Neuronal stem cell (in vitro differentiated cells): ENCODE data around the gene ARID4B.

Source experiments
- DNase-seq: peaks from one replicate; pipeline ENCODE4 v3.0.0-alpha.2; 2013; ENCODE audit warnings: low spot score
- H2AFZ ChIP-seq: one replicate; pipeline ENCODE4 v1.6.1; 2013; ENCODE audit warnings: mild to moderate bottlenecking, low read length, inconsistent platforms
- H2AK5ac ChIP-seq: 2 replicates; pipeline ENCODE4 v1.6.1; 2013; ENCODE audit warnings: low read depth, mild to moderate bottlenecking, inconsistent platforms, low read length, moderate library complexity, mixed read lengths
- H2BK120ac ChIP-seq: 2 replicates; pipeline ENCODE4 v1.6.1; 2013; ENCODE audit warnings: low read depth, mild to moderate bottlenecking, inconsistent platforms, low read length, moderate library complexity, mixed read lengths
- H2BK12ac ChIP-seq: one replicate; pipeline ENCODE4 v1.6.1; 2013; ENCODE audit warnings: low read length, inconsistent platforms
- H2BK15ac ChIP-seq: 2 replicates; pipeline ENCODE4 v1.6.1; 2013; ENCODE audit warnings: mild to moderate bottlenecking, low read length, inconsistent platforms, mixed read lengths
- H2BK5ac ChIP-seq: one replicate; pipeline ENCODE4 v1.6.1; 2013; ENCODE audit warnings: inconsistent platforms, mild to moderate bottlenecking, low read length, moderate library complexity
- H3K14ac ChIP-seq: one replicate; pipeline ENCODE4 v1.6.1; 2013; ENCODE audit warnings: low read length, inconsistent platforms
- H3K18ac ChIP-seq: 2 replicates; pipeline ENCODE4 v1.6.1; 2013; ENCODE audit warnings: low read length, inconsistent platforms
- H3K23ac ChIP-seq: 2 replicates; pipeline ENCODE4 v1.6.1; 2013; ENCODE audit warnings: low read depth, mild to moderate bottlenecking, mixed read lengths, low read length, inconsistent platforms; ENCODE audit not compliant: poor library complexity
- H3K27ac ChIP-seq: replicated peaks from 3 replicates; pipeline ENCODE4 v1.5.1; 2013; ENCODE audit warnings: low read length, inconsistent platforms
- H3K27me3 ChIP-seq, 3 experiments: 2 replicates each; pipeline ENCODE4 v1.6.1; 2013; ENCODE audit warnings: low read length in 3 of 3, mild to moderate bottlenecking in 2 of 3, inconsistent platforms in 1 of 3, low read depth in 1 of 3, mixed read lengths in 1 of 3, moderate library complexity in 1 of 3; ENCODE audit not compliant: control insufficient read depth in 3 of 3, insufficient read depth in 3 of 3
- H3K36me3 ChIP-seq, 2 donors: replicated peaks in 1 of 2; 2 replicates each; pipeline ENCODE4 v1.6.1; 2013; ENCODE audit warnings: low read length in 2 of 2; ENCODE audit not compliant: control insufficient read depth in 2 of 2, insufficient read depth in 2 of 2
- H3K4ac ChIP-seq: 2 replicates; pipeline ENCODE4 v1.6.1; 2013; ENCODE audit warnings: inconsistent platforms, mild to moderate bottlenecking, low read length, moderate library complexity
- H3K4me1 ChIP-seq, 2 donors: 1 replicate in 1 of 2; 2 replicates in 1 of 2; pipeline ENCODE4 v1.6.1; 2013; ENCODE audit warnings: low read length in 2 of 2, low read depth in 1 of 2; ENCODE audit not compliant: control insufficient read depth in 2 of 2, insufficient read depth in 1 of 2
- H3K4me2 ChIP-seq: one replicate; pipeline ENCODE4 v1.6.1; 2013; ENCODE audit warnings: mild to moderate bottlenecking, low read length, inconsistent platforms; ENCODE audit not compliant: insufficient read depth, poor library complexity, severe bottlenecking
- H3K4me3 ChIP-seq, 2 donors: 2 replicates each; pipeline ENCODE4 v1.5.1; 2013; ENCODE audit warnings: low read length in 2 of 2, mild to moderate bottlenecking in 2 of 2, inconsistent platforms in 1 of 2, moderate library complexity in 1 of 2
- H3K79me1 ChIP-seq: one replicate; pipeline ENCODE4 v1.6.1; 2013; ENCODE audit warnings: low read depth, mild to moderate bottlenecking, inconsistent platforms, low read length, moderate library complexity
- H3K9ac ChIP-seq: one replicate; pipeline ENCODE4 v1.6.1; 2013; ENCODE audit warnings: mild to moderate bottlenecking, low read depth, low read length, inconsistent platforms; ENCODE audit not compliant: poor library complexity
- H3K9me3 ChIP-seq, 2 donors: replicated peaks in 1 of 2; 2 replicates each; pipeline versions ENCODE3 to v1.6.1; 2013; ENCODE audit warnings: low read length in 2 of 2, mild to moderate bottlenecking in 2 of 2, inconsistent platforms in 1 of 2, low read depth in 1 of 2, mixed read lengths in 1 of 2, moderate library complexity in 1 of 2; ENCODE audit not compliant: control insufficient read depth in 2 of 2, insufficient read depth in 1 of 2
- H4K8ac ChIP-seq: one replicate; pipeline ENCODE4 v1.6.1; 2013; ENCODE audit warnings: low read depth, mild to moderate bottlenecking, inconsistent platforms, low read length, moderate library complexity
- H4K91ac ChIP-seq: one replicate; pipeline ENCODE4 v1.6.1; 2013; ENCODE audit warnings: low read length, low read depth, mild to moderate bottlenecking, inconsistent platforms; ENCODE audit not compliant: poor library complexity
- WGBS, 2 donors: extraction: QIAGEN DNeasy Blood & Tissue Kit; methylation state at CpG; one replicate each; pipeline ENCODE4 v1.1.7; 2013; ENCODE audit warnings: missing lambda C conversion rate in 2 of 2, mixed read lengths in 1 of 2; ENCODE audit not compliant: insufficient read length in 2 of 2, insufficient replicate concordance in 1 of 2; ENCODE audit errors: extremely low coverage in 2 of 2; 5-methylcytosine and 5-hydroxymethylcytosine counted together

ARID4B gene

GRCh38 chr1:235151033-235151432 lies 176.9 kb downstream of the ARID4B start:
- Histone ChIP-seq H3K14ac (no peak overlapping the region), H3K4ac (no peak overlapping the region), H2BK120ac (no peak overlapping the region), H2BK5ac (no peak overlapping the region), H3K9me3 (no peaks in the 10 kb centered on the region), H2BK12ac (no peak overlapping the region), H2AK5ac (no peak overlapping the region), H3K79me1 (no peaks in the 10 kb centered on the region), H3K4me3 (no peak overlapping the region), H3K23ac (no peak overlapping the region), H3K9ac (no peak overlapping the region), H4K91ac (no peak overlapping the region), H4K8ac (no peak overlapping the region), H3K4me2 (no peak overlapping the region), H3K4me1 (no peaks in the 10 kb centered on the region), H2AFZ (no peak overlapping the region), H2BK15ac (no peak overlapping the region), H3K36me3 (peaks cover 21 to 94% of the 10 kb centered on the region in 2 donors), H3K27ac (no peak overlapping the region), H3K18ac (no peak overlapping the region), H3K27me3 (no peaks in the 10 kb centered on the region)
- WGBS, 2 donors: no CpG with 5 or more reads among the region's 2 CpGs
- no peak for DNase-seq

- no peak overlapping the region for H3K4me3 ChIP-seq
- H3K9me3 ChIP-seq: no peaks in the 10 kb centered on the region
- H3K14ac ChIP-seq: no peak overlapping the region
- no peak overlapping the region for H3K9ac ChIP-seq
- DNase-seq: no peak
- no peak overlapping the region for H3K23ac ChIP-seq
- no peak overlapping the region for H2BK5ac ChIP-seq
- no peak overlapping the region for H2BK15ac ChIP-seq
- no peaks in the 10 kb centered on the region for H3K27me3 ChIP-seq
- no peak overlapping the region for H3K27ac ChIP-seq
- H3K18ac ChIP-seq: no peak overlapping the region
- no peak overlapping the region for H3K4ac ChIP-seq
- no peak overlapping the region for H4K8ac ChIP-seq
- no peak overlapping the region for H2AK5ac ChIP-seq
- no peak overlapping the region for H2AFZ ChIP-seq
- H2BK120ac ChIP-seq: no peak overlapping the region
- WGBS, 2 donors: no CpG with 5 or more reads among the region's 9 CpGs
- no peaks in the 10 kb centered on the region for H3K4me1 ChIP-seq
- H3K36me3 ChIP-seq: peaks cover 26 to 96% of the 10 kb centered on the region in 2 donors
- H3K4me2 ChIP-seq: no peak overlapping the region
- H2BK12ac ChIP-seq: no peak overlapping the region
- no peaks in the 10 kb centered on the region for H3K79me1 ChIP-seq
- no peak overlapping the region for H4K91ac ChIP-seq
Measured at GRCh38 chr1:235149824-235150223, 178.2 kb downstream of the ARID4B start.

- no CpG with 5 or more reads among the region's 4 CpGs for WGBS, 2 donors
- DNase-seq: no peak
- H3K18ac ChIP-seq: no peak overlapping the region
- no peak overlapping the region for H3K4ac ChIP-seq
- H3K23ac ChIP-seq: no peak overlapping the region
- H3K9me3 ChIP-seq: no peaks in the 10 kb centered on the region
- H3K27ac ChIP-seq: no peak overlapping the region
- no peak overlapping the region for H2BK15ac ChIP-seq
- no peak overlapping the region for H3K4me2 ChIP-seq
- H3K27me3 ChIP-seq: no peaks in the 10 kb centered on the region
- H4K8ac ChIP-seq: no peak overlapping the region
- no peaks in the 10 kb centered on the region for H3K79me1 ChIP-seq
- no peak overlapping the region for H4K91ac ChIP-seq
- no peak overlapping the region for H2BK120ac ChIP-seq
- no peak overlapping the region for H3K9ac ChIP-seq
- no peak overlapping the region for H3K4me3 ChIP-seq
- H2BK12ac ChIP-seq: no peak overlapping the region
- H3K36me3 ChIP-seq: peaks cover 23 to 97% of the 10 kb centered on the region in 2 donors
- no peak overlapping the region for H2BK5ac ChIP-seq
- no peak overlapping the region for H2AK5ac ChIP-seq
- no peak overlapping the region for H2AFZ ChIP-seq
- no peaks in the 10 kb centered on the region for H3K4me1 ChIP-seq
- no peak overlapping the region for H3K14ac ChIP-seq
Measured at GRCh38 chr1:235147269-235147668, 180.7 kb downstream of the ARID4B start.

GRCh38 chr1:235145639-235146038 lies 182.3 kb downstream of the ARID4B start:
- Histone ChIP-seq H3K36me3 (peaks cover 17 to 90% of the 10 kb centered on the region in 2 donors), H2BK5ac (no peak overlapping the region), H3K18ac (no peak overlapping the region), H3K79me1 (no peaks in the 10 kb centered on the region), H4K91ac (no peak overlapping the region), H3K4me1 (no peaks in the 10 kb centered on the region), H2AK5ac (no peak overlapping the region), H3K14ac (no peak overlapping the region), H2BK15ac (no peak overlapping the region), H3K4ac (no peak overlapping the region), H3K9ac (no peak overlapping the region), H2BK12ac (no peak overlapping the region), H3K9me3 (no peaks in the 10 kb centered on the region), H3K23ac (no peak overlapping the region), H4K8ac (no peak overlapping the region), H3K27ac (no peak overlapping the region), H2BK120ac (no peak overlapping the region), H3K4me2 (no peak overlapping the region), H3K27me3 (no peaks in the 10 kb centered on the region), H2AFZ (no peak overlapping the region), H3K4me3 (no peak overlapping the region)
- no CpG with 5 or more reads among the region's 6 CpGs for WGBS, 2 donors
- DNase-seq: no peak
